ENCODE data around the gene MAPK11.
"Not testable (repeated sequence)": the region's sequence is repeated elsewhere in the genome, so short reads cannot be mapped to it uniquely, and the experiment has no call there.

The MAPK11 gene

DNA sequence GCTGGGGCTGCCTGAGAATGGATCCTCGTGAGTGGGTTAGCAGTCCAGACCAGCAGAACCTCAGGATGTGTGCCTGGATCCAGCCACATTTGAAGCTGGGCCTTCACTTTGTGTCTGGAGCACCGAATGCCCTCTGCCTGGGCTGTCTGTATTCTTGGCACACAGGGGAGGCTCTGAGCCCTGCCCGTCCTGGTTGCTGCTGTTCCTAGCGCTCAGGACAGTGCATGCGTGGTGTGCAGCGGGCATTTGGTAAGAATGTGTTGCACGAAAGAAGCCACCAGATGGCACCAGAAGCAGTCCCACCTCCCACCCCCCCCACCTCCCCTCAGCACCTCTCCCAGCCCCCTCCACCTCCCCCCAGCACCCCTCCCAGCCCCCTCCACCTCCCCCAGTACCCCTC is 4.1 kb upstream of the MAPK11 start:
- H3K4me3 ChIP-seq (replicated peaks; ENCODE audit: low read depth, low read length), result no peak overlapping the region
- no peak for DNase-seq (ENCODE audit: extremely low read depth, low read depth)
- TF ChIP-seq, protein P1, sequence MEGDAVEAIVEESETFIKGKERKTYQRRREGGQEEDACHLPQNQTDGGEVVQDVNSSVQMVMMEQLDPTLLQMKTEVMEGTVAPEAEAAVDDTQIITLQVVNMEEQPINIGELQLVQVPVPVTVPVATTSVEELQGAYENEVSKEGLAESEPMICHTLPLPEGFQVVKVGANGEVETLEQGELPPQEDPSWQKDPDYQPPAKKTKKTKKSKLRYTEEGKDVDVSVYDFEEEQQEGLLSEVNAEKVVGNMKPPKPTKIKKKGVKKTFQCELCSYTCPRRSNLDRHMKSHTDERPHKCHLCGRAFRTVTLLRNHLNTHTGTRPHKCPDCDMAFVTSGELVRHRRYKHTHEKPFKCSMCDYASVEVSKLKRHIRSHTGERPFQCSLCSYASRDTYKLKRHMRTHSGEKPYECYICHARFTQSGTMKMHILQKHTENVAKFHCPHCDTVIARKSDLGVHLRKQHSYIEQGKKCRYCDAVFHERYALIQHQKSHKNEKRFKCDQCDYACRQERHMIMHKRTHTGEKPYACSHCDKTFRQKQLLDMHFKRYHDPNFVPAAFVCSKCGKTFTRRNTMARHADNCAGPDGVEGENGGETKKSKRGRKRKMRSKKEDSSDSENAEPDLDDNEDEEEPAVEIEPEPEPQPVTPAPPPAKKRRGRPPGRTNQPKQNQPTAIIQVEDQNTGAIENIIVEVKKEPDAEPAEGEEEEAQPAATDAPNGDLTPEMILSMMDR (IDR thresholded peaks at IDR 0.05; ENCODE audit: low read depth, low read length, missing control alignments), result peak; percentile 19

DNA sequence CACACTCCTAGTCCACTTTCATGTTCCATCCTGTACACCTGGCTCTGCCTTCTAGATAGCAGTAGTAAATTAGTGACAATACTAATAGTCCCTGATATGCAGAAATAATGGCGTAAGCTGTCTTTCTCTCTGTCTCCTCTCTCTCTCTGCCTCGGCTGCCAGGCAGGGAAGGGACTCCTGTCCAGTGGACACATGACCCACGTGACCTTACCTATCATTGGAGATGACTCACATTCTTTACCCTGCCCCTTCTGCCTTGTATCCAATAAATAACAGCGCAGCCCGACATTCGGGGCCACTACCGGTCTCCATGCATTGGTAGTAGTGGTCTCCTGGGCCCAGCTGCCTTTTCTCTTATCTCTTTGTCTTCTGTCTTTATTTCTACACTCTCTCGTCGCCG is 3.6 kb upstream of the MAPK11 start:
- not testable (repeated sequence) for H3K4me3 ChIP-seq (replicated peaks; ENCODE audit: low read depth, low read length); DNase-seq (ENCODE audit: extremely low read depth, low read depth)

DNA sequence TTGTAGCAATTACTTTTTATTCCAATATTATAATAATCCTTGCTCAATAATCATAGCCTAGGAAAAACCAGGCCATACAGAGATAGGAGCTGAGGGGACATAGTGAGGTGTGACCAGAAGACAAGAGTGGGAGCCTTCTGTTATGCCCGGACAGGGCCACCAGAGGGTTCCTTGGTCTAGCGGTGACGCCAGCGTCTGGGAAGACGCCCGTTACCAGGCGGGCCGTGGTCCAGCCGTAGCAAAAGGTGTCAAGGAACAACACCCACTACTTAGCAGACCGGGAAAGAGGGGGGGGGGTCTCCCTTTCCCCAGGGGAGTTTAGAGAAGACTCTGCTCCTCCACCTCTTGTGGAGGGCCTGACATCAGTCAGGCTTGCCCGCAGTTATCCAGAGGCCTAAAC is 3.2 kb upstream of the MAPK11 start:
- not testable (repeated sequence) for DNase-seq (ENCODE audit: extremely low read depth, low read depth); H3K4me3 ChIP-seq (replicated peaks; ENCODE audit: low read depth, low read length)

DNA sequence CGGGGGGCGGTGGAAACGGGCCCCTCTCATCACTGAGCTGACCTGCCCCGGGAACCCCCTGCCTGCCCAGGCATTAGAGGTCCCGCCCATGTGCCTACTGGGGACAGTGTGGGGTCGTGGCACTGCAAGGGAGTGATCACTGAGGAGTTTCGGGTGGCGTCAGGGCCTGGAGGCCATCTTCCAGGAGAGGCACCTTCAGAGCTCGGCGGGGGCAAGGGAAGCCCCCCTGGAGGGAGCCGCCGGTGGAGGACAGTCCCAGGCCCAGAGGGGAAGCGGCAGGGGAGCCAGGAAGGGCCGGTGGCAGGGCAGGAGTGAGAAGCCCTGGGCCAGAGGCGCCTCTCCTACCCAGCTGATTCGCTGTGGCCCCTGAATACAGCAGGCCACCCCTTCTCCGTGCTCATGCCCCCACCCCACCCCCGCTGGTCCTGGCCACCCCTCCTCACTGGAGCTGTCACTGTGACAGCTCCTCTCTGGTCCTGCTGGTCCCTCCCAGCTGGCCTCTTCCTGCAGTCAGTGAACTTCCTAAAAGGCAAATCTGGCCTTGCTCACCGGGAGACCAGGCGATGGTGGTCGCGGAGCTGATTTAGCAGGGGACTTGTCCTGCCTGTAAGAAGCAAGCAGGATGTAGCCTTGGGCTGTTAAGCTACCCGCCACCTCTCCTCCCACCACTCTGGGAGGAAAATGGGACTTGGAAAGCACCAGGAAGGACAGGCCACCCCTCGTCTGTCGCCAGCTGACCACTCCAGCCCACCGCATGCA is 2.0 kb upstream of the MAPK11 start:
- H3K4me3 ChIP-seq (replicated peaks; ENCODE audit: low read depth, low read length), result no peak overlapping the region
- DNase-seq (ENCODE audit: extremely low read depth, low read depth), result no peak

DNA sequence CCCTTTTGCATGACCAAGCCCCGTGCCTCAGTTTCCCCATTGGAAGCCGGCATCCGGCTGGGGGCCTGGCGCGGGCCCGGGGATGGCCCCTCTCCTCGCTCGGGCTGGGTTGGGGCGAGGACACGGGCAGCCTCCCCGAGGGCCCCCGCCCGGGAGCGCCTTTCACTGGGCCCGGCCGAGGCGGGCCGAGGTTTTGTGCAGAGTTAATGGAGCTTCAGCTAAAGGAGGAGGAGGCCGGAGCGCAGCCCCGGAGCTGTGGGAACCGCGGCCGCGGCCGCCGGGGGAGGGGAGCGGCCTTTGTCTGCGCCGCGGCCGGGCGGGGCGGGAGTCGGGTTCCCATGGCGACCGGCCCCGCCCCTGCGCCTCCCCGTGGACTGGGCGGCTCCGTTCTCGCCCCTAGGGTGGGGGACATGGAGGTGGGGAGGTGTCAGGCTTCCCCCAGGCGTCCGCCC is 1.4 kb upstream of the MAPK11 start:
- TF ChIP-seq, protein P1 (IDR thresholded peaks at IDR 0.05; ENCODE audit: low read depth, low read length, missing control alignments), result no peak
- DNase-seq (ENCODE audit: extremely low read depth, low read depth), result no peak
- peak overlapping the region; percentile 18; the same call in 1 of the 2 replicates for H3K4me3 ChIP-seq (replicated peaks; ENCODE audit: low read depth, low read length)

More for the DNA sequence above, 2.0 kb upstream of the MAPK11 start:
- TF ChIP-seq, protein P1 (IDR thresholded peaks at IDR 0.05; ENCODE audit: low read depth, low read length, missing control alignments), result no peak

DNA sequence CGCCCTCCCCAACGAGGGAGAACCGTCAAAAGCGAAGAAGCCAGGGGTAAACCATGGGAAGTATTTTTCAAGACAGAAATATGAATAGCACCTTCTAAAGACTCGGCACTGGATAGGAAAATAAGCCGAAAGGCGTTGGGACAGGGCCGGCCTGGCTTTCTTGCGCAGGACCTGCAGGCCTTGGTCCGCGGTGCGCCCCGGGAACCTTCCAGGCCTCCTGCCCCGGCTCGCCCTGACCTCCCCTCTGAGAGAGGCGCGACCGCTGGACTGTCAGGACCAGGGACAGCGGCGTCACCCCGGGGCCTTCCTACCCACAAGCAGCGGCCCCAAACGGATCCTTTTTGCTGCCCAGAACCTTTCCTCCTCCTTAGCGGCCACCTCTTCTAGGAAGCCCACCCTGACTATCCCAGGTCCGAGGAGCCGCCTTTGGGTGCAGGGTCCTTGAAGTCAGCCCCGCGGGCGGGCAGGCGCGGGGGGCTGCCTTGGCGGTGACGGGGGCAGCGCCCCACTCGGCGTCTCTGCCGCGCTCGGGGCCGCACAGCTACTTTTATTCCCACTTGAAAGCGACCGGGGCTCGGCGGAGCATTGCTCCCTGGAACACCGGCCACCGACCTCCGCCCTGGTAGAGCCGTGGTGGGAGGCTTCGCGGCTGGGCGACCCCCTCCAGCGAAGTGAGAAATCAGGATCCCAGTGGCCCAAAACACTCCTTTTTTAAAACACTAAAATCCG is 650 bp upstream of the MAPK11 start:
- peak overlapping the region; percentile 43 for H3K4me3 ChIP-seq (replicated peaks; ENCODE audit: low read depth, low read length)
- TF ChIP-seq, protein P1 (IDR thresholded peaks at IDR 0.05; ENCODE audit: low read depth, low read length, missing control alignments), result no peak
- no peak for DNase-seq (ENCODE audit: extremely low read depth, low read depth)

DNA sequence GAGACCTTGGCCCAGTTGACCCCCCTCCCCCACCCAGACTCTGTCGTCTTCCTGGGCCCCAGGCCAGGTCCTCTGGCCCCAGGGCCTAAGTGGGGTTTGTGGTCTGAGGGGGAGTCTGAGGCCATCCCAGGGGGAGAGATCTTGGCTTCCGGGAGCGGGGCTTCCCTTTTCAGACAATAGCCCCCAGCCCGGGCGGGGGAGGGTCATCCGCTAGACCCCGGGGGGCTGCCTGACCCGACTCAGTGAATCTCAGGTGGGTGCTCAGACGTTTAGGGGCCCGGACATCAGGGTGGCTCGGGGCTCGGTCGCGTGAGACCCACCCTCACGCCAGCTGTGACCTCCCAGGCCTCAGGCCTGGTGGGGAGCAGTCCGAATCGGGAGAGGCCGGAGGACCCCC is 609 bp downstream of the MAPK11 start:
- DNase-seq (ENCODE audit: extremely low read depth, low read depth), result no peak
- TF ChIP-seq, protein P1 (IDR thresholded peaks at IDR 0.05; ENCODE audit: low read depth, low read length, missing control alignments), result no peak
- peak overlapping the region; percentile 25 for H3K4me3 ChIP-seq (replicated peaks; ENCODE audit: low read depth, low read length)

Data from HFF-Myc (cell line).